PFSK-1 (cell line): ENCODE measurements around the gene ADAMTS9.

Experiments
- FOXP2 ChIP-seq: optimal IDR thresholded peaks from 2 replicates; pipeline ENCODE3; 2011; ENCODE audit warnings: borderline replicate concordance, control low read depth, inconsistent platforms; ENCODE audit not compliant: insufficient read depth; ENCODE audit errors: extremely low read length, extremely low read depth
- POLR2AphosphoS5 ChIP-seq: IDR thresholded peaks from 2 replicates; pipeline ENCODE4 v1.6.1; 2012; ENCODE audit warnings: low read depth, mild to moderate bottlenecking, control low read depth, low read length, moderate library complexity
- REST ChIP-seq, 2 experiments: IDR thresholded peaks; 2 replicates each; pipeline versions ENCODE4 v1.6.1 to v1.8.0; 2011 to 2012; ENCODE audit warnings: low read depth in 2 of 2, low read length in 2 of 2, control low read depth in 1 of 2, inconsistent platforms in 1 of 2, mild to moderate bottlenecking in 1 of 2, moderate library complexity in 1 of 2; ENCODE audit not compliant: insufficient read depth in 1 of 2
- SIN3A ChIP-seq: IDR thresholded peaks from 2 replicates; pipeline ENCODE4 v1.6.1; 2012; ENCODE audit warnings: mild to moderate bottlenecking, low read length, moderate library complexity, borderline replicate concordance; ENCODE audit not compliant: insufficient read depth
- TAF1 ChIP-seq: IDR thresholded peaks from 2 replicates; pipeline ENCODE4 v1.6.1; 2012; ENCODE audit warnings: low read length, control low read depth, borderline replicate concordance; ENCODE audit not compliant: insufficient read depth

DNA sequence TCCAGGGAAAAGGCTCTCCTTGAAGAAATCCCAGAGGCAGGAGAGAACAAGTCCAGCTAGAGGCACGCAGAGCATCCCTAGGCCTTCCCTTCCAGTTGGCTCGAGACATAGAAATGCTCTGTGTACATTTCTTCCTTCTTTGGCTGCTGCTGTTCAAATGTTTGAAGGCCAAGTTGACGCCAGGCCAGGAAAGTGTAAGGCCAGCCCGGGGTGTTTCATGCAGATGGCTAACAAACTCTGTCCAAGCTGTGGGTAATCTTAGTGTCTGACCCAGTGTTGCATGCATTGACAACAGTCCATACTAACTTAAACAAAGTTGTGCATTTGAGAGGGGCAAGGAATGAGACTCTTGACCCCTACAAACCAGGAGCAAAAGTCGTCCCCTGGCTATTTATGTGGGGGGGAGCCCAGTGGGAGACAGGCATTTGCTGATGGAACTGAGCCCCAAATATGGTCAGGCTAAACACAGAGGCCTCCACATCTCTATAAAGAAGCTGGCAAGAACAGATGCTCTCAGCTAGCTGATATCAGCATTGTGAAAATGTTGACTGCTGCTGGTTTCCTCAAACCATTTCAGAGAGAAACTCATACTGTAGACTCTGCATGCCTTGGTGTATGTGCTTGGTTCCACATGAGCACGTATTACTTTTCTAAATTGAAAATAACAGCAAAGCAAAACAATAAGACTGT, 139.5 kb downstream of the ADAMTS9 start:
- TF ChIP-seq POLR2AphosphoS5 (no peak), REST (IDR thresholded peaks at IDR 0.05; ENCODE audit: insufficient read depth in 1 of 2, low read depth in 2 of 2, low read length in 2 of 2) (no peak), SIN3A (no peak), TAF1 (no peak), FOXP2 (no peak)
